GM12878 (cell line): ENCODE results near the gene IRS1. TPM values are rescaled to one million over a fixed set of nuclear protein-coding genes. Genes with fewer than 3 reads are reported as not detected.

ENCODE experiments used
- BRCA1 ChIP-seq: IDR thresholded peaks from 2 replicates; pipeline ENCODE4 v1.6.1; 2011; ENCODE audit warnings: low read depth, low read length, improper control_type of control experiment
- CBFB ChIP-seq: IDR thresholded peaks from 2 replicates; pipeline ENCODE4 v1.6.1; 2016; ENCODE audit warnings: antibody characterized with exemption, low read depth
- CBX3 ChIP-seq: fragments of 200-600 bp; sonication (generic); IDR thresholded peaks from 2 replicates; pipeline ENCODE4 v1.6.1; 2016; ENCODE audit warnings: low read depth, borderline replicate concordance
- CHD2 ChIP-seq: IDR thresholded peaks from 2 replicates; pipeline ENCODE4 v1.6.1; 2011; ENCODE audit warnings: low read depth, low read length, improper control_type of control experiment, borderline replicate concordance
- ESRRA ChIP-seq: IDR thresholded peaks from 2 replicates; pipeline ENCODE4 v1.6.1; 2012; ENCODE audit warnings: mild to moderate bottlenecking, low read length, improper control_type of control experiment
- GABPA ChIP-seq: IDR thresholded peaks from 2 replicates; pipeline ENCODE4 v1.6.1; 2014; ENCODE audit warnings: antibody characterized with exemption, low read depth, mild to moderate bottlenecking, inconsistent platforms
- LARP7 ChIP-seq: fragments of 450-650 bp; IDR thresholded peaks from 2 replicates; pipeline ENCODE4 v1.6.1; 2017; ENCODE audit warnings: mild to moderate bottlenecking
- NBN ChIP-seq: fragments of 450-650 bp; IDR thresholded peaks from 2 replicates; pipeline ENCODE4 v1.6.1; 2016
- RAD21 ChIP-seq: IDR thresholded peaks from 2 replicates; pipeline ENCODE4 v1.6.1; 2011; ENCODE audit warnings: mild to moderate bottlenecking, low read depth, low read length, moderate library complexity; ENCODE audit not compliant: insufficient read depth
- SMAD5 ChIP-seq: IDR thresholded peaks from 2 replicates; pipeline ENCODE4 v1.6.1; 2016; ENCODE audit warnings: antibody characterized with exemption, low read depth
- SREBF1 ChIP-seq: IDR thresholded peaks from 2 replicates; pipeline ENCODE4 v1.6.1; 2012; ENCODE audit warnings: mild to moderate bottlenecking, low read length
- STAT3 ChIP-seq: IDR thresholded peaks from 2 replicates; pipeline ENCODE4 v1.6.1; 2011; ENCODE audit warnings: low read depth, low read length, improper control_type of control experiment
- TAF1 ChIP-seq: IDR thresholded peaks from 2 replicates; pipeline ENCODE4 v1.6.1; 2011; ENCODE audit warnings: mild to moderate bottlenecking, low read depth, low read length, borderline replicate concordance
- ZNF217 ChIP-seq: fragments of 450-650 bp; IDR thresholded peaks from 2 replicates; pipeline ENCODE4 v1.6.1; 2017; ENCODE audit warnings: antibody characterized with exemption, mild to moderate bottlenecking
- ZSCAN29 ChIP-seq: fragments of 450-650 bp; IDR thresholded peaks from 2 replicates; pipeline ENCODE4 v1.6.1; 2017; ENCODE audit warnings: mild to moderate bottlenecking, moderate library complexity
- polyA plus RNA-seq, 11 experiments: library from polyadenylated mRNA; depleted of rRNA in 4 of 11; unstranded in 6 of 11; stranded (reverse) in 5 of 11; fragments of >200 nt; fragmentation: Nextera tagmentation in 4 of 11; fragmentation: Illumina TruSeq in 1 of 11; extraction: Ambion mirVana in 4 of 11; extraction: Trizol in 1 of 11; gene quantifications; 1 replicate in 1 of 11; 2 replicates in 10 of 11; pipeline versions ENCODE4 v1.2.1 to v1.2.3, GENCODE V29; 2011 to 2016; ENCODE audit warnings: inconsistent platforms in 2 of 11, missing spikeins in 2 of 11, low read depth in 1 of 11
- total RNA-seq, 4 experiments: library from RNA; depleted of rRNA in 3 of 4; stranded (reverse); fragments of >200 nt in 3 of 4; fragmentation: Illumina TruSeq in 1 of 4; extraction: Trizol in 1 of 4; gene quantifications; 2 replicates each; pipeline versions ENCODE4 v1.2.1 to v1.2.3, GENCODE V29; 2013 to 2021
- TF ChIP-seq, protein P1 (sequence below): fragments of 450-650 bp; IDR thresholded peaks from 2 replicates; pipeline ENCODE4 v1.6.1; 2017; ENCODE audit warnings: mild to moderate bottlenecking, moderate library complexity
- TF ChIP-seq, protein P2 (sequence below): IDR thresholded peaks from 2 replicates; pipeline ENCODE4 v1.6.1; 2011; ENCODE audit warnings: borderline replicate concordance, low read depth, mild to moderate bottlenecking, moderate library complexity, low read length; ENCODE audit not compliant: insufficient read depth, poor library complexity, severe bottlenecking
- TF ChIP-seq, protein P3 (sequence below): fragments of 450-650 bp; conservative IDR thresholded peaks from 2 replicates; pipeline ENCODE4 v1.6.1; 2017; ENCODE audit warnings: mild to moderate bottlenecking, moderate library complexity
- TF ChIP-seq, protein P4 (sequence below): fragments of 450-650 bp; IDR thresholded peaks from 2 replicates; pipeline ENCODE4 v1.6.1; 2017; ENCODE audit warnings: low read depth, mild to moderate bottlenecking, moderate library complexity
- TF ChIP-seq, protein P5 (sequence below): IDR thresholded peaks from 2 replicates; pipeline ENCODE4 v1.6.1; 2011; ENCODE audit warnings: borderline replicate concordance, low read depth, mild to moderate bottlenecking, moderate library complexity, mixed read lengths, low read length; ENCODE audit not compliant: insufficient read depth; ENCODE audit errors: extremely low read length

The IRS1 gene
- total and polyA plus RNA-seq, 10 of the 15 experiments (the other 5 are each of a cell fraction or from before 2014, with no cell fraction given): 0.03 to 1.7 (median 0.34) TPM

DNA sequence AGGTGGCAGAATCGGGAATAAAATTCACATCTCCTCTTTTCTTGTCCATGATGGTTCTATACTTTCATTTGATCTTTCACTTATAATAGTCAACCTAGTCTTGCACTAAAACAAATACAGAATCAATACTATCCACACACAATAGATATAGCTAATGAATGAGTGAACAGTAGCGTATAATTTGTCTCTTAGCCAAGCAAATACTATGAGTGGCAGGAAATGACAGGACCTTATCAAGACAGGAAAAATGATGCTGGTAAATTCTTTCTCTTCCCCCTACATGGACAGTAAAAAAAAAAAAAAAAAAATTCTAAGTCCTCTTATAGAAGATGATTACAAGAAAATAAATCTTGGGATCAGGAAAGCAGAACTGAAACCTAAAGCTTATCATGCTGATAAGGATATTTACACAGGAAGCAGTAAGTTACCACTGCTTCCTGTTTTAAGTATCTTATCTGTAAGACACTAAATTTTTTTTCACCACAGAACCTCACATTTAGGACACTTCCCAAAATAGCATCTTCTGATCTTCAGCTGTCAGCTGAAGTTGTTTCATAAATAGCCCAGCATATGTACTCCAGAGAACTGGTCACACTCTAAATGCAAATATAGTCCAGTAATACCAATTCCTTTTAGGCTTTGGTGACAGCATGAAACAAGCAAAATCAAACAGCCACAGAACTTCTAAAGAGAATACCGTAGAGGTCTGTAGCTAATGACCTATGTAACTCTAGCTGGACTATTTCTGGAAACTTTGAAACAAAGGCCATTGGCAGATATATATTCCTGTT lies 27.0 kb downstream of the IRS1 start (continued):
- TF ChIP-seq, protein P1, sequence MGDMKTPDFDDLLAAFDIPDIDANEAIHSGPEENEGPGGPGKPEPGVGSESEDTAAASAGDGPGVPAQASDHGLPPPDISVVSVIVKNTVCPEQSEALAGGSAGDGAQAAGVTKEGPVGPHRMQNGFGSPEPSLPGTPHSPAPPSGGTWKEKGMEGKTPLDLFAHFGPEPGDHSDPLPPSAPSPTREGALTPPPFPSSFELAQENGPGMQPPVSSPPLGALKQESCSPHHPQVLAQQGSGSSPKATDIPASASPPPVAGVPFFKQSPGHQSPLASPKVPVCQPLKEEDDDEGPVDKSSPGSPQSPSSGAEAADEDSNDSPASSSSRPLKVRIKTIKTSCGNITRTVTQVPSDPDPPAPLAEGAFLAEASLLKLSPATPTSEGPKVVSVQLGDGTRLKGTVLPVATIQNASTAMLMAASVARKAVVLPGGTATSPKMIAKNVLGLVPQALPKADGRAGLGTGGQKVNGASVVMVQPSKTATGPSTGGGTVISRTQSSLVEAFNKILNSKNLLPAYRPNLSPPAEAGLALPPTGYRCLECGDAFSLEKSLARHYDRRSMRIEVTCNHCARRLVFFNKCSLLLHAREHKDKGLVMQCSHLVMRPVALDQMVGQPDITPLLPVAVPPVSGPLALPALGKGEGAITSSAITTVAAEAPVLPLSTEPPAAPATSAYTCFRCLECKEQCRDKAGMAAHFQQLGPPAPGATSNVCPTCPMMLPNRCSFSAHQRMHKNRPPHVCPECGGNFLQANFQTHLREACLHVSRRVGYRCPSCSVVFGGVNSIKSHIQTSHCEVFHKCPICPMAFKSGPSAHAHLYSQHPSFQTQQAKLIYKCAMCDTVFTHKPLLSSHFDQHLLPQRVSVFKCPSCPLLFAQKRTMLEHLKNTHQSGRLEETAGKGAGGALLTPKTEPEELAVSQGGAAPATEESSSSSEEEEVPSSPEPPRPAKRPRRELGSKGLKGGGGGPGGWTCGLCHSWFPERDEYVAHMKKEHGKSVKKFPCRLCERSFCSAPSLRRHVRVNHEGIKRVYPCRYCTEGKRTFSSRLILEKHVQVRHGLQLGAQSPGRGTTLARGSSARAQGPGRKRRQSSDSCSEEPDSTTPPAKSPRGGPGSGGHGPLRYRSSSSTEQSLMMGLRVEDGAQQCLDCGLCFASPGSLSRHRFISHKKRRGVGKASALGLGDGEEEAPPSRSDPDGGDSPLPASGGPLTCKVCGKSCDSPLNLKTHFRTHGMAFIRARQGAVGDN: no peak
- TF ChIP-seq ZSCAN29 (no peak), TAF1 (no peak), SREBF1 (peak; percentile 61; the same call in 1 of the 2 replicates), STAT3 (no peak), CBX3 (no peak), GABPA (peak; percentile 78), LARP7 (no peak), CHD2 (peak; percentile 50; the same call in 1 of the 2 replicates), NBN (peak; percentile 88), SMAD5 (no peak), ZNF217 (peak; percentile 97), ESRRA (no peak), BRCA1 (no peak), CBFB (peak; percentile 84; the same call in 1 of the 2 replicates), RAD21 (peak; percentile 5; the same call in 1 of the 2 replicates)
- TF ChIP-seq, protein P2, sequence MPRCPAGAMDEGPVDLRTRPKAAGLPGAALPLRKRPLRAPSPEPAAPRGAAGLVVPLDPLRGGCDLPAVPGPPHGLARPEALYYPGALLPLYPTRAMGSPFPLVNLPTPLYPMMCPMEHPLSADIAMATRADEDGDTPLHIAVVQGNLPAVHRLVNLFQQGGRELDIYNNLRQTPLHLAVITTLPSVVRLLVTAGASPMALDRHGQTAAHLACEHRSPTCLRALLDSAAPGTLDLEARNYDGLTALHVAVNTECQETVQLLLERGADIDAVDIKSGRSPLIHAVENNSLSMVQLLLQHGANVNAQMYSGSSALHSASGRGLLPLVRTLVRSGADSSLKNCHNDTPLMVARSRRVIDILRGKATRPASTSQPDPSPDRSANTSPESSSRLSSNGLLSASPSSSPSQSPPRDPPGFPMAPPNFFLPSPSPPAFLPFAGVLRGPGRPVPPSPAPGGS: peak; percentile 51
- TF ChIP-seq, protein P3, sequence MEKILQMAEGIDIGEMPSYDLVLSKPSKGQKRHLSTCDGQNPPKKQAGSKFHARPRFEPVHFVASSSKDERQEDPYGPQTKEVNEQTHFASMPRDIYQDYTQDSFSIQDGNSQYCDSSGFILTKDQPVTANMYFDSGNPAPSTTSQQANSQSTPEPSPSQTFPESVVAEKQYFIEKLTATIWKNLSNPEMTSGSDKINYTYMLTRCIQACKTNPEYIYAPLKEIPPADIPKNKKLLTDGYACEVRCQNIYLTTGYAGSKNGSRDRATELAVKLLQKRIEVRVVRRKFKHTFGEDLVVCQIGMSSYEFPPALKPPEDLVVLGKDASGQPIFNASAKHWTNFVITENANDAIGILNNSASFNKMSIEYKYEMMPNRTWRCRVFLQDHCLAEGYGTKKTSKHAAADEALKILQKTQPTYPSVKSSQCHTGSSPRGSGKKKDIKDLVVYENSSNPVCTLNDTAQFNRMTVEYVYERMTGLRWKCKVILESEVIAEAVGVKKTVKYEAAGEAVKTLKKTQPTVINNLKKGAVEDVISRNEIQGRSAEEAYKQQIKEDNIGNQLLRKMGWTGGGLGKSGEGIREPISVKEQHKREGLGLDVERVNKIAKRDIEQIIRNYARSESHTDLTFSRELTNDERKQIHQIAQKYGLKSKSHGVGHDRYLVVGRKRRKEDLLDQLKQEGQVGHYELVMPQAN: no peak
- TF ChIP-seq, protein P4, sequence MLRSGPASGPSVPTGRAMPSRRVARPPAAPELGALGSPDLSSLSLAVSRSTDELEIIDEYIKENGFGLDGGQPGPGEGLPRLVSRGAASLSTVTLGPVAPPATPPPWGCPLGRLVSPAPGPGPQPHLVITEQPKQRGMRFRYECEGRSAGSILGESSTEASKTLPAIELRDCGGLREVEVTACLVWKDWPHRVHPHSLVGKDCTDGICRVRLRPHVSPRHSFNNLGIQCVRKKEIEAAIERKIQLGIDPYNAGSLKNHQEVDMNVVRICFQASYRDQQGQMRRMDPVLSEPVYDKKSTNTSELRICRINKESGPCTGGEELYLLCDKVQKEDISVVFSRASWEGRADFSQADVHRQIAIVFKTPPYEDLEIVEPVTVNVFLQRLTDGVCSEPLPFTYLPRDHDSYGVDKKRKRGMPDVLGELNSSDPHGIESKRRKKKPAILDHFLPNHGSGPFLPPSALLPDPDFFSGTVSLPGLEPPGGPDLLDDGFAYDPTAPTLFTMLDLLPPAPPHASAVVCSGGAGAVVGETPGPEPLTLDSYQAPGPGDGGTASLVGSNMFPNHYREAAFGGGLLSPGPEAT: peak; percentile 92
- TF ChIP-seq, protein P5, sequence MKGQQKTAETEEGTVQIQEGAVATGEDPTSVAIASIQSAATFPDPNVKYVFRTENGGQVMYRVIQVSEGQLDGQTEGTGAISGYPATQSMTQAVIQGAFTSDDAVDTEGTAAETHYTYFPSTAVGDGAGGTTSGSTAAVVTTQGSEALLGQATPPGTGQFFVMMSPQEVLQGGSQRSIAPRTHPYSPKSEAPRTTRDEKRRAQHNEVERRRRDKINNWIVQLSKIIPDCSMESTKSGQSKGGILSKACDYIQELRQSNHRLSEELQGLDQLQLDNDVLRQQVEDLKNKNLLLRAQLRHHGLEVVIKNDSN: no peak
